Neural cell (in vitro differentiated cells): ENCODE measurements around the gene ZNF324B.

Source experiments
- EP300 ChIP-seq: fragments of 450-650 bp; conservative IDR thresholded peaks from 2 replicates; pipeline ENCODE4 v1.6.1; 2014; ENCODE audit warnings: antibody characterized with exemption, mild to moderate bottlenecking, moderate library complexity; ENCODE audit not compliant: poor library complexity, severe bottlenecking
- POLR2AphosphoS5 ChIP-seq: IDR thresholded peaks from 2 replicates; pipeline ENCODE4 v1.6.1; 2012
- RAD21 ChIP-seq: fragments of 450-650 bp; conservative IDR thresholded peaks from 2 replicates; pipeline ENCODE4 v1.6.1; 2014; ENCODE audit warnings: antibody characterized with exemption, mild to moderate bottlenecking, moderate library complexity
- TF ChIP-seq, protein P1 (sequence below): fragments of 450-650 bp; IDR thresholded peaks from 2 replicates; pipeline ENCODE4 v1.5.1; 2014; ENCODE audit warnings: antibody characterized with exemption, mild to moderate bottlenecking, moderate library complexity; ENCODE audit not compliant: poor library complexity, severe bottlenecking

DNA sequence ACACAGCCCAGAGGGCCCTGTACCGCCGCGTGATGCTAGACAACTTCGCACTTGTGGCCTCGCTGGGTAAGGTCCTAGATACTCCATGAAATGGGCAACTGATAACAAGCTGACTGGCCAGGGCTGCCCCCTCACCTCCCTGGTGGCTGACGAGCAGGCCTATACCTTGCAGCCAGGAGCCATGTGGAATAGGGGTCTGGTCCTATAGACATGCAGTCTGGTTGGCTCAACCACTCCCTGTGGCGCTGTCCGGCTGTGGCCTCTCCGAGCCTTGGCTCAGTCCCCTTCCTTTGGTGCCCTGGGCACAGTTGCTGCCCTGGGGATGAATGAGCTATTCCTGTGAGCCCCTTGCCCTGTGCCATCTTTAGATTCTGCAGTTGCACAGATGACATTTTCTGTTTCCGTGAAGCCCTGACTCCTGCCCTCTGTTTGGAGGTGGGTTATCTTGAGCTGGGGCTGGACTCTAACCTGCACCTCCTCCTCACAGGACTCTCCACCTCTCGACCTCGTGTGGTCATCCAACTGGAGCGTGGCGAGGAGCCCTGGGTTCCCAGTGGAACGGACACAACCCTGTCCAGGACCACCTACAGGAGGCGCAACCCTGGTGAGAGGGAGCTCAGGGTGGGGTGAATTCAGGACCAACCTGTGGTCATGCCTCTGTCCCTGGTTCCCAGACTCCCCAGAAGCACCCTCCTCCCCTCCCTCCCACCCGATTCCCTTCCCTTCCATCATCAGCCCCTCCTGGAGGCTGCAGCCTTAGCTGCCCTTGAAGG lies 18.0 kb downstream of the ZNF324B start:
- TF ChIP-seq, protein P1, sequence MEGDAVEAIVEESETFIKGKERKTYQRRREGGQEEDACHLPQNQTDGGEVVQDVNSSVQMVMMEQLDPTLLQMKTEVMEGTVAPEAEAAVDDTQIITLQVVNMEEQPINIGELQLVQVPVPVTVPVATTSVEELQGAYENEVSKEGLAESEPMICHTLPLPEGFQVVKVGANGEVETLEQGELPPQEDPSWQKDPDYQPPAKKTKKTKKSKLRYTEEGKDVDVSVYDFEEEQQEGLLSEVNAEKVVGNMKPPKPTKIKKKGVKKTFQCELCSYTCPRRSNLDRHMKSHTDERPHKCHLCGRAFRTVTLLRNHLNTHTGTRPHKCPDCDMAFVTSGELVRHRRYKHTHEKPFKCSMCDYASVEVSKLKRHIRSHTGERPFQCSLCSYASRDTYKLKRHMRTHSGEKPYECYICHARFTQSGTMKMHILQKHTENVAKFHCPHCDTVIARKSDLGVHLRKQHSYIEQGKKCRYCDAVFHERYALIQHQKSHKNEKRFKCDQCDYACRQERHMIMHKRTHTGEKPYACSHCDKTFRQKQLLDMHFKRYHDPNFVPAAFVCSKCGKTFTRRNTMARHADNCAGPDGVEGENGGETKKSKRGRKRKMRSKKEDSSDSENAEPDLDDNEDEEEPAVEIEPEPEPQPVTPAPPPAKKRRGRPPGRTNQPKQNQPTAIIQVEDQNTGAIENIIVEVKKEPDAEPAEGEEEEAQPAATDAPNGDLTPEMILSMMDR: no peak
- TF ChIP-seq EP300: no peak
- TF ChIP-seq RAD21: no peak
- no peak for TF ChIP-seq POLR2AphosphoS5
